Bronchial epithelial cell (primary cell): ENCODE results near the gene TUB. TPM values are rescaled to one million over a fixed set of nuclear protein-coding genes. Genes with fewer than 3 reads are reported as not detected.

Experiments used
- DNase-seq: peaks from one replicate; pipeline ENCODE4 v3.0.0-alpha.2; 2010; ENCODE audit warnings: low read depth
- FAIRE-seq: peaks from 2 replicates; lab custom pipeline; 2011; peaks lifted over from hg19 to GRCh38; lab: Jason Lieb, UNC
- H3K27me3 ChIP-seq: 2 replicates; pipeline ENCODE4 v1.5.1; 2011; ENCODE audit warnings: low read length; ENCODE audit not compliant: control insufficient read depth, insufficient read depth
- H3K36me3 ChIP-seq: 2 replicates; pipeline ENCODE4 v1.5.1; 2011; ENCODE audit warnings: low read length; ENCODE audit not compliant: control insufficient read depth, insufficient read depth
- H3K4me3 ChIP-seq: 2 replicates; pipeline ENCODE4 v1.5.1; 2011; ENCODE audit warnings: mild to moderate bottlenecking, low read depth, low read length, control low read depth
- CTCF ChIP-seq: IDR thresholded peaks from 2 replicates; pipeline ENCODE4 v1.5.1; 2011; ENCODE audit warnings: mild to moderate bottlenecking, moderate library complexity, low read length, control low read depth, inconsistent platforms; ENCODE audit not compliant: insufficient read depth, severe bottlenecking
- total RNA-seq: library from RNA; depleted of rRNA; stranded (reverse); fragments of >200 nt; gene quantifications from 2 replicates; pipeline ENCODE4 v1.2.1, GENCODE V29; 2014

TUB gene
- total RNA-seq, 1 donor from 2014 or later, result 0.26 TPM

- H3K27me3 ChIP-seq, result no peaks in the 10 kb centered on the region
- DNase-seq (no peak), FAIRE-seq (no peak)
- TF ChIP-seq CTCF, result no peak
- H3K36me3 ChIP-seq, result no peaks in the 10 kb centered on the region
- H3K4me3 ChIP-seq, result no peak overlapping the region
These were observed 15.6 kb downstream of the TUB start for GRCh38 chr11:8096575-8096974.

GRCh38 chr11:8097062-8097461, 16.1 kb downstream of the TUB start:
- FAIRE-seq (no peak), DNase-seq (no peak)
- H3K4me3 ChIP-seq, result no peak overlapping the region
- H3K36me3 ChIP-seq, result no peaks in the 10 kb centered on the region
- H3K27me3 ChIP-seq, result no peaks in the 10 kb centered on the region
- TF ChIP-seq CTCF, result no peak

DNA sequence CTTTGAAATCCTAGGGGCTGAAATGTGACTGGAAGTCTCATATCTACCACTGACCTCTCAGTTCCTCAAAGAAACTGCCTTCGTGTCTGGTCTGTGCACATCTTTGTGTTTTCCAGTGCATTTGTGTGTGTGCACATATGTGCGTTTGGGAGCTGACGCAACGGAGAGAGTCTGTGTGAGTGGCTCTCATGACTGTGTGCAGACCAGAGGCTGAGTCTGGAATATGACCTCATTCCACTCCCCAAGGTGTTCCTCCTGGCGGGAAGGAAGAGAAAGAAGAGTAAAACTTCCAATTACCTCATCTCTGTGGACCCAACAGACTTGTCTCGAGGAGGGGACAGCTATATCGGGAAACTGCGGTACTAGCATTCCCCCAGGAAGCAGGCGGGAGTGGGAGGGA, 16.5 kb downstream of the TUB start:
- H3K36me3 ChIP-seq, result no peaks in the 10 kb centered on the region
- no peak overlapping the region for H3K4me3 ChIP-seq
- no peaks in the 10 kb centered on the region for H3K27me3 ChIP-seq
- DNase-seq (no peak), FAIRE-seq (no peak)
- no peak for TF ChIP-seq CTCF

DNA sequence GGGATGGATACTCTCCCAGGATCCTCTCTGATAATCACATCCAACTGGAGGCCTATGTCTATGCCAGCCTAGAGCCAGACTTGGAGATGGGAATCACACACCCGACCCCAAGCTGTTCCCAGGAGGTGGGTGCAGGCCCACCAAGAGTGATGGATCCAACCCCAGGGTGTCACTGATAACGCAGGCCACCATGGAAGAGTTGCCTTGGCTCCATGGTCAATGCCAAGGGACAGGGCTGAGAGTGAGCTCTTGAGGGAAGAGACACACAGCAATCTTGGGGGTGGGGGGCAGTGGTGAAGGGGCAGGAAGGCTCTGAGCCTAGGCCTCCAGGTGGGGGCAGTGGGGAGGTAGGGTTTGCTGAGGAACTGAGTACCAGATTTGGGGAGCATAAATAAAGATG, 16.9 kb downstream of the TUB start:
- no peak for TF ChIP-seq CTCF
- DNase-seq, result no peak
- no peaks in the 10 kb centered on the region for H3K27me3 ChIP-seq
- H3K36me3 ChIP-seq, result no peaks in the 10 kb centered on the region
- no peak for FAIRE-seq
- no peak overlapping the region for H3K4me3 ChIP-seq

DNA sequence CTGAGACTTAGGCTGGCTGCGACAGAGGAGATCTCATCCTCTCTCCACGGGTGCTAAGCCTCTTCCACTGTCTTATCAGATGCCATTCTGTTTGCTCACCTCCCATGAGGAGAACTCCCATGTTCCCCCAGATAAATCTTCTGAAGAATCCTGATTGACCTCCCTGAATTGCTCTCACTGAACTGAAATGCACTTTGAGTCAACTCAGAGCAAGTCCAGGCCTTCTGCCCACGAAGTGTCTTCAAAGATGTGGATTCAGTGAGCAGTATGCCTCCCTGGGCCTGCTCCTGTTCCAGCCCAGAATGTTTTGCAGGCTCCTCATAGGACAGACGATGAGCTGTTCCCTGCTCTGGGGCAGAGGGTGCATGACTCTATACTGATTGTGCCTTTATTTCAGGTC, 17.4 kb downstream of the TUB start:
- H3K4me3 ChIP-seq, result no peak overlapping the region
- no peak for DNase-seq
- no peaks in the 10 kb centered on the region for H3K27me3 ChIP-seq
- no peaks in the 10 kb centered on the region for H3K36me3 ChIP-seq
- TF ChIP-seq CTCF, result no peak
- peak; percentile 13 for FAIRE-seq

GRCh38 chr11:8098879-8099278, 17.9 kb downstream of the TUB start:
- FAIRE-seq, result no peak
- H3K27me3 ChIP-seq, result no peaks in the 10 kb centered on the region
- no peak for TF ChIP-seq CTCF
- no peak for DNase-seq
- no peaks in the 10 kb centered on the region for H3K36me3 ChIP-seq
- no peak overlapping the region for H3K4me3 ChIP-seq
